HG03097 (cell line): ENCODE data around the gene THSD1.

ENCODE experiments used
- ATAC-seq: cut with Tn5 transposase; IDR thresholded peaks from one replicate; pipeline ENCODE4 v1.9.1; 2021; ENCODE audit not compliant: unreplicated experiment, low FRiP score

The THSD1 gene, protein sequence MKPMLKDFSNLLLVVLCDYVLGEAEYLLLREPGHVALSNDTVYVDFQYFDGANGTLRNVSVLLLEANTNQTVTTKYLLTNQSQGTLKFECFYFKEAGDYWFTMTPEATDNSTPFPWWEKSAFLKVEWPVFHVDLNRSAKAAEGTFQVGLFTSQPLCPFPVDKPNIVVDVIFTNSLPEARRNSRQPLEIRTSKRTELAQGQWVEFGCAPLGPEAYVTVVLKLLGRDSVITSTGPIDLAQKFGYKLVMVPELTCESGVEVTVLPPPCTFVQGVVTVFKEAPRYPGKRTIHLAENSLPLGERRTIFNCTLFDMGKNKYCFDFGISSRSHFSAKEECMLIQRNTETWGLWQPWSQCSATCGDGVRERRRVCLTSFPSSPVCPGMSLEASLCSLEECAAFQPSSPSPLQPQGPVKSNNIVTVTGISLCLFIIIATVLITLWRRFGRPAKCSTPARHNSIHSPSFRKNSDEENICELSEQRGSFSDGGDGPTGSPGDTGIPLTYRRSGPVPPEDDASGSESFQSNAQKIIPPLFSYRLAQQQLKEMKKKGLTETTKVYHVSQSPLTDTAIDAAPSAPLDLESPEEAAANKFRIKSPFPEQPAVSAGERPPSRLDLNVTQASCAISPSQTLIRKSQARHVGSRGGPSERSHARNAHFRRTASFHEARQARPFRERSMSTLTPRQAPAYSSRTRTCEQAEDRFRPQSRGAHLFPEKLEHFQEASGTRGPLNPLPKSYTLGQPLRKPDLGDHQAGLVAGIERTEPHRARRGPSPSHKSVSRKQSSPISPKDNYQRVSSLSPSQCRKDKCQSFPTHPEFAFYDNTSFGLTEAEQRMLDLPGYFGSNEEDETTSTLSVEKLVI

DNA sequence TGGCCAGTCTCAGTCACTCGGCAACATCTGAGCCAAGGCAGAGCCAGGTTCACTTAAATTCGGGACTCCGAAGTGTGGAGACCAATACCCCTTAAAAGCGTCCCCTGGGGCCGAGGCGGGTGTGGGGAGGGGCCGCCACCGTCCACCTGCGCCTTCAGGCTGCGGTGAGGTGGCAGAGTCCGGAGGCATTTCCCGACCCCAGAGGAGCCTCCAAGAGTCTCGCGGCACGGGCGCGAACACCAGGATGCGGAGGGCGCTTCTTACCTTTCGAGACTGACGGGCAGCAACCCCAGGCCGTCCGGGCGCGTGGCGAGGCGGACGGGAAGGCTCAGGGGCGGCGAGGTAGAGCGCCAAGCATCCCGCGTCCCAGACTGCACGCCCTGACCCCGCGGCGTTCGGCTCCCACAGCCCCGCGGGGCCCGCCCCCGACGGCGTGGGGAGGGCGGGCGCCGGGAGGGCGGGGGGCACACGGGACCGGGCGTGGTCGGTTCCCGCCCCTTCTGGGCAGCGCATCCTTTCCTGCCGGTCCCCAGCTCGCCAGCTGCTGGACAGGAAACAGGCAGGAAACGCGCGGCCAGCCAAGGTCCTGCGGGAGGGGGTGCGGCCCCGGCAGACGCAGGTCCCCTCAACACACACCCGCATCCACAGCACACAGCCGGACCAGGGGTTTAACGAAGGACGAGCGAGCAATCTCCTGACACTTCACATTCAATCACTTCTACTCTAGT lies at the start of gene THSD1:
Gene THSD1, minus strand, starts transcription at position 406 of the 728 bp plus-strand sequence. CDS start 3,572 bp downstream, outside the sequence.
- no peak for ATAC-seq

DNA sequence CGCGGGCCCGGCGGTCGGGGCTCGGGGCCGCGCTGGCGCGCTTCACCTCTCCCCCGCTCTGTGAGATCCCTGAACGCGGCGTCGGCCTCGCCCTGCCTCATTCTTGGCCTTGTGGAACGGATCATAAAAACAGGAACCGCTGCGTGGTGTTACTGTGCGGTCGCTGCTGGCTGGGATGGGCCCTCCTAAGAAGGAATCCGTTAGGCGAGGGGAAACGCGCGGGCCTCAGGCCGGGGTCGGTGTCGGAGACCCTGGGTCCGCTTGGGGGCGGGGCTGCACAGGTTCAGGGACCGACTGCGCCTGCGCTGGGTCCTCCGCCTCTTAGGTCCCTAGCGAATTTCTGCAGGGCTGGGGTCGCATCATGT lies 49.7 kb upstream of the THSD1 start:
- peak; percentile 48 for ATAC-seq

- ATAC-seq: peak; percentile 72
Measured at GRCh38 chr13:52454820-52455676, 49.1 kb upstream of the THSD1 start, which contains the start of gene CKAP2. TSS of gene CKAP2 (plus strand) at chr13:52455478. CDS start at chr13:52455557, 79 bp downstream.

DNA sequence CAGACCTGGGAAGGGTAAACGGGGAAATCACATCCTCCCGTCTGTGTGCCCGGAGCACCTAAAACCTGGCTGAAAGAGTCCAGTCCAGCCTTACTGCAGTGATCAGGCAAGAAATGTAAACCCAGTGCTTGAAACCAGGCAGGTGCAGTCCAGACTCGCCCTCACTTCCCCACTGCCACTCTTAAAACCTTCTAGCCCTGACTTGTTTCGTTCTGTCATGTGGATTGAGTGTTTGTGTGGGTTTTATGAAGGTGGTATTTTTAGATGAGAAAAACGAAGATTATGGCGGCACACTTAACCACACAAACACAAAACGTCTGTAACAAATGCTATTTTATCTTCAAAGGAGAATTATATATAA lies 48.5 kb upstream of the THSD1 start:
- peak; percentile 17 for ATAC-seq

DNA sequence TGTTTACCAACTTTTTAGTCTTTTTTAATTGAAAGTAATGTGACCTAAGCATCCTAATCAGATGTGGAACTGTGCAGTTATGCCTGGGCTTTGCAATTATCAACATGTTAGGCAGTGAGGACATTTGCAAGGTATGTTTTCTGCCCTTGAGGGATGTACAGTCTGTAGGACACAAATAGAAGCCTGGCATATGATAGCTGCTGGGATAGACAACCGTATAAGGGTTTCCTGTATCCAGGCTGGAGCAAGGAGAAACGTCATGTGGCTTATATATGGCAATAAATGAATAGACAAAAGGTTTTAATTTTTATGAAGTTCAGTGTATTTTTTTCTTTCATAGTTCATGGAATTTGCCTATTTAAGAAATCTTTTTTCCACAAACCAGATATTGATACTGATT lies 46.5 kb upstream of the THSD1 start:
- no peak for ATAC-seq

GRCh38 chr13:52451135-52451804 lies 45.3 kb upstream of the THSD1 start:
- no peak for ATAC-seq

DNA sequence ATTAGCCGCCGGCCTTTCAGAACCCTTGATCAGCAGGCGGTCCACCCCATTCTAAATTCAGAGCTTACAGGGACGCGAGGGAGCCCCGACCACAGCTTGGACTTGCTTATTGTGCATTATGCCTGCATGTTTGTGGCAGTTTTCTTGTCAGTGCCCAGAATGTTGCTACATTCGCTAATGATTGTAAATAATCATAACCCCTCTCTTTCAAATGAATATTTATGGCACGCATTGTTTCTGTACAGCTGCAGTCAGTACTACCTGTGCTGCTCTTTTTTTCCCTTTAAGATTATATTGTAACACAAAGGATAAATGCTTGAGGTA lies 44.8 kb upstream of the THSD1 start:
- no peak for ATAC-seq

- peak; percentile 66 for ATAC-seq
Measured at GRCh38 chr13:52450012-52450792, 44.2 kb upstream of the THSD1 start, which contains the start of gene VPS36. TSS of gene VPS36 (minus strand) at chr13:52450634. CDS start at chr13:52450594, 40 bp downstream.

DNA sequence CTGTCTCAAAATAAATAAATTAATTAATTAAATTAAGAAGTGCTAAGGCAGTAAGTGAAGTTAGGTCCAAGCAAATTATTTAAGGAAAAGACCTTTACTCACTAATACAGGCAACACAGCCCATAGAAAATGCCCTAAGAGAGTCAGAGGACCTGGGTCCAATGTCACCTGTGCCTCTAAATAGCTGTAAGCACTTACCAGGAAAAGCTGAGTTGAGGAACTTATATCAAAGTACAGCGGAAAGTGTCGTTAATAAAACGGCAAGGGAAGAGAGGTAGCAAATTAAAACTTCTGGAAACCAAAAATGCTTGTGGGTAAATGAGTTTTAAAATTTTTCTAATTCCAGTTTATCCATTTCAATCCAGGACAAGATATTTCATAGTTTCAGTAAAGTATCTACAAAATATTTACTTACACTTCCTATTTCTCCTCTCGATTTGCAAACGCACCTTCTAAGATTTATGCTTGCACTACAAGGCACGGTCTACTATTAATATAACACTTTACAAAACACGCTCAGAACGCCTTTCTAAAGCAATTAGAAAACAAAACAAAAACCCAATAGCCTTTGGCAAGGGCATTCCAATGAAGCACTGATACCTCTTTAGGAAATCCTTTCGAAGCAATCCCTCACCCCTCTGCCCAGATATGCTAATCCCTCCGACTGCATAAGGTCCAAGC lies 43.5 kb upstream of the THSD1 start:
- no peak for ATAC-seq

DNA sequence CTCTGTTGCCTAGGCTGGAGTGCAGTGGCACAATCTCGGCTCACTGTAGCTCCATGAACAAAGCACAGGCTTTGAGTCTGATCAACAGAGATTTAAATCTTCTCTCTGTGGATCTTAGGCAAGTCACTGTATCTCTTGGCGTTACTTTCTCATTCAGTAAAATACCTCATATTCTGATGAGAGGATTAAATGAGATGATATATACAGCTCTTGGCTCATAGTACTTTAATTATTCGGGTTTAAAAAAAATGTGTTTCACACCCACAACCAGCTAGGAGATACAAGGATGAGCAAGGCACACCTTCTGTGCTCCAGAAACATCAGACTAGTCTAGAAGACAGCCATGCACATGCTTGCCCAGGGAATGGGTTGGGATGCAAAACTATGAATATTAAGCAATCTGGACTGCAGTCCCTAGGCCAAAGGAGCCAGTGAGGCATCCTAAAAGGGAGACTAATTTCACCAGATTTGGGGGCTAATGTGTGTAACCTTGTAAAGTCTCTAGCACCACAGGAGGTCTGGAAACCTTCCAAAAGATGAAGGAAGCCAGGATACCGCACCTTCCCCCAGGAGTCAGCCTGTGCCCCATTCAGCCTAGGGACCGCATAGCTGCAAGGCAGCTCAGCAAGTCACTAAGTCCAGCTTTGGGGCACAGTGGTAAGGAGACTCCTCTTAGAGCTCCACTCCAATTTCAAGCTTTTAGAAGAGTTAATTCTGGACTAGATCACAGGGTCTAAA lies 42.0 kb upstream of the THSD1 start:
- ATAC-seq: no peak

DNA sequence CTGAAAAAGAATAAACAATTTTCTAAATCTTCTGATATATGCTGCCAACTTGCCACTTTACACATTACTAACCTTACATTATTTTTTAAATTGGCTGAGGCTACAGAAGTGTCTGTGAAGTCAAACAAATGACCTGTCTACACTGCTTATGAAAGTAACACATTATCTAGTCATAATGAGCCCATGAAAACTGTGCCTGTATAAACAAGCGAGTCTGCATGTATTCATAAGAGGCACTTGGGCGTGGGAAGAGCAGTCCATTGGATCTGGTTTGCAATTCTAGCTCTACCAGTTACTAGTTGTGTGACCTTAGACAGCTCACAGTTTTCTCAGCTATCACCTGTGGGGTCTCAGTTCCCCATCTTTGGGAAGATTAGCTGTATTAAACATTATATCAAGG lies 41.4 kb upstream of the THSD1 start:
- ATAC-seq: no peak

DNA sequence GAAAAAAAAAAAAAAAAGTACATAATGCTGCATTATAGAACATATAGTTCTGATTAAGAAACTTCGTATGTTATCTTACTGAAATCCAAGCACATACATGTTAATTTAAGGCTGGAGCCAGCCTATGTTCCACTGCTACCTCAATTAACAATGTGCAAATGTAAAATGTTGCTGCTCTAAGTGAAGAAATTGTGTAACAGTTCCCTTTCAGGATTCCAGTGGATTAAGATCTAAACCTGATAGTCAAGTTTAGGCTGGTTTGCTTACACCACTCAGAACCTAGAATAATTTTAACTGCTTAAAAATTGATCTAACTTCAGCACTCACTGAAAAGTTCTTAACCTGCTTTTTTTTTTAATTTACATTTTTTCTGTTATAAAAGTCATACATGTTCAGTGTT lies 40.3 kb upstream of the THSD1 start:
- no peak for ATAC-seq

GRCh38 chr13:52432456-52432855 lies 26.5 kb upstream of the THSD1 start:
- ATAC-seq: no peak

DNA sequence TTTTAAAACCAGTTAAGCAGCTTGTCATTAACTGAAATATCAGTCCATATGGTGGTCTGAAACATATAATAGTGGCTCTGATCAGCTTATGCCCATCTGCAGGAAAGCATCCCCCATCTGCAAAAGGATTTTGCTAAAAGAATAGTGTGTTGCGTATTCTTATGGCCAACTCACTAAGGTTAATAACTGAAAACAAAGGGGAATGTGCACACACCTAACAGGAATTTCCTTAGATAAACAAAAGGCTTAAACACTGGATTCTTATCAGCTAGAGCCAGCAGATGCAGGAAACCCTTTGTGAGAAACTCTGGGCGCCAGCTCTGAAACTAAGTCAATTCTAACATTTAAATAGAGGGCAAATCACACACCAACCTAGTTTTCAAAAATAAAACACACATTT lies 22.3 kb upstream of the THSD1 start:
- no peak for ATAC-seq

- no peak for ATAC-seq
Measured at GRCh38 chr13:52421216-52421615, 15.2 kb upstream of the THSD1 start.

DNA sequence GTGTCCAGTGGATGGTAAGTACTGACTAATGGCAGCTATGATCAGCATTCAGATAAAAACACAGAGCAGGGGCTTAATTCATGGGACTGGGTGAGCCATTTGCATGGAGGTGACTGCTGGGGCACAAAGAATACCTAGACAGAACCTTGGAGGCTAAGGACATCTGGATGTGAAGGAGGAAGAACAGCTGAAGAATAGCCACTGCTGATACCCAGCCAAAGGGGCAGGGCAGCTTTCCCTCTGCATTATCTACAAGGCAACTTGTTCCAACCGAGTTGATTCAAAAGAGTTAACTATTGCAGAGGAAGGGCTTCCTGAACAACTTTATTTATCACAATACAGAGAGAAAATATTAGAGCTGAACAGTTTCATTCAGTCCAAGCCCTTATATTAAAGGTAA lies 13.1 kb upstream of the THSD1 start:
- no peak for ATAC-seq

DNA sequence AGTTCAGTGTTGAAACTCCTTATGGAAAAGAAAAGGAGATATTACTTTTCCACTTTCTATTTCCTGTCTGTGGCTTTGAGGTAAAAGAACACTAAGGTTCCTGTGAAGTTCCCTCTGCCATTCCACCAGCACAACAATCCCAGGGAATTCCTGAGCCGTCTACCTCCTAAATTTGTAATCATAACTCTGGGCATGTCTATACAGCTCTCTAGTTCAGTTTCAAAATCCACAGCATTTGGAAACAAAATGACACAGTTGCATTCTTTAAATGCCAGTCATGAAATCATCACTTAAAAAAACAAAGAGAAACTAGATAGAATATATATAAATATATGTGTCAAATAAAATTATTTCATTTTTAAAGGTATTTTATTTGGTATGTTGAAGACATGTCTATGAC lies 9.0 kb upstream of the THSD1 start:
- ATAC-seq: no peak

DNA sequence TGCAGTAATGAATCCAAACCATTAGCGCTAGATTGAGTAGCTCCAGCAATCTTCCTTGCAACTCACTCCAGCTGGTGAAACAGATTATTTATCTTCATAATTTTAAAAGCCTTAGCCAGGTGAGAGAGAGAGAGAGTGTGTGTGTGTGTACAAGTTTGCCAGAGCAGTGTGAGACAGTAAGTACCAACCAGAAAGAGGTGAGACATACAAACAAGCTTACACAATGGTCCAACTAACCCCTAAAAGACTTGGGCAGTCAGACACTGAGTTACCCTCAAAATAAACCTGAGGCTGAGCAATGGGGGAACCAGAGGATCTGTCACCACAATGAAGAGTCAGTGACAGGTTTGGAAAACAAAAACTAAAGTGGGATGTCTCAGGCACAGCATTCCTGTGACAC lies 8.1 kb upstream of the THSD1 start:
- ATAC-seq: no peak
